Suprapubic skin (tissue), 4 donors: ENCODE results near the gene SFTPA1. TPM values are rescaled to one million over a fixed set of nuclear protein-coding genes. Genes with fewer than 3 reads are reported as not detected.
A peak's percentile ranks its signal among the peaks of the same experiment; 100 is the strongest.
"Not testable (repeated sequence)": the region's sequence is repeated elsewhere in the genome, so short reads cannot be mapped to it uniquely, and the experiment has no call there.

Experiments used
- DNase-seq, 2 donors: peaks; one replicate each; pipeline ENCODE4 v3.0.0-alpha.2; 2019; ENCODE audit warnings: low spot score in 2 of 2
- H3K27ac ChIP-seq: fragments of 200-600 bp; sonication (generic); one replicate; pipeline ENCODE4 v1.5.1; 2019
- H3K27me3 ChIP-seq: fragments of 200-600 bp; sonication (generic); one replicate; pipeline ENCODE4 v1.5.1; 2019
- H3K36me3 ChIP-seq: fragments of 200-600 bp; sonication (generic); one replicate; pipeline ENCODE4 v1.5.1; 2019
- H3K4me1 ChIP-seq: fragments of 200-600 bp; sonication (generic); one replicate; pipeline ENCODE4 v1.5.1; 2019
- H3K4me3 ChIP-seq: fragments of 200-600 bp; sonication (generic); one replicate; pipeline ENCODE4 v1.5.1; 2019; ENCODE audit warnings: mild to moderate bottlenecking
- H3K9me3 ChIP-seq: fragments of 200-600 bp; sonication (generic); one replicate; pipeline ENCODE4 v1.5.1; 2019
- EP300 ChIP-seq: sonication (generic); formaldehyde crosslinking; IDR thresholded peaks from one replicate; pipeline ENCODE4 v1.6.1; 2017; ENCODE audit warnings: antibody characterized with exemption
- POLR2A ChIP-seq, 2 donors: fragments of 450-650 bp; IDR thresholded peaks; one replicate each; pipeline ENCODE4 v1.6.1; 2017; ENCODE audit warnings: antibody characterized with exemption in 2 of 2, mild to moderate bottlenecking in 2 of 2, moderate library complexity in 2 of 2
- POLR2AphosphoS5 ChIP-seq, 3 donors: sonication (generic); formaldehyde crosslinking; IDR thresholded peaks; one replicate each; pipeline ENCODE4 v1.6.1; 2017; ENCODE audit warnings: antibody characterized with exemption in 3 of 3
- WGBS: methylation state at CpG from one replicate; pipeline ENCODE4 v1.1.5; 2018; 5-methylcytosine and 5-hydroxymethylcytosine counted together
- total RNA-seq, 4 donors: library from RNA; depleted of rRNA; stranded (reverse); fragments of >200 nt; gene quantifications; one replicate each; pipeline ENCODE4 v1.1.0, GENCODE V29; 2016
- TF ChIP-seq, protein P1 (sequence below), 2 donors: fragments of 200-600 bp in 1 of 2; fragments of 450-650 bp in 1 of 2; sonication (generic) in 1 of 2; IDR thresholded peaks; one replicate each; pipeline ENCODE4 v1.5.1; 2016 to 2019; ENCODE audit warnings: antibody characterized with exemption in 2 of 2, mild to moderate bottlenecking in 1 of 2, moderate library complexity in 1 of 2

SFTPA1 gene
- total RNA-seq, result not detected

- 97% methylated on average over 3 of the region's 4 CpGs for WGBS
- no peaks in the 10 kb centered on the region for H3K4me1 ChIP-seq
- no peak within 1 kb of the TSS for H3K4me3 ChIP-seq
- H3K36me3 ChIP-seq, result no peaks in the 10 kb centered on the region
- DNase-seq, result no peak
- no peak within 1 kb of the TSS for H3K27ac ChIP-seq
- no peaks in the 10 kb centered on the region for H3K9me3 ChIP-seq
- H3K27me3 ChIP-seq, result no peaks in the 10 kb centered on the region
- TF ChIP-seq EP300, result no peak
- no peak for TF ChIP-seq POLR2AphosphoS5 (IDR thresholded peaks at IDR 0.05)
- TF ChIP-seq, protein P1, sequence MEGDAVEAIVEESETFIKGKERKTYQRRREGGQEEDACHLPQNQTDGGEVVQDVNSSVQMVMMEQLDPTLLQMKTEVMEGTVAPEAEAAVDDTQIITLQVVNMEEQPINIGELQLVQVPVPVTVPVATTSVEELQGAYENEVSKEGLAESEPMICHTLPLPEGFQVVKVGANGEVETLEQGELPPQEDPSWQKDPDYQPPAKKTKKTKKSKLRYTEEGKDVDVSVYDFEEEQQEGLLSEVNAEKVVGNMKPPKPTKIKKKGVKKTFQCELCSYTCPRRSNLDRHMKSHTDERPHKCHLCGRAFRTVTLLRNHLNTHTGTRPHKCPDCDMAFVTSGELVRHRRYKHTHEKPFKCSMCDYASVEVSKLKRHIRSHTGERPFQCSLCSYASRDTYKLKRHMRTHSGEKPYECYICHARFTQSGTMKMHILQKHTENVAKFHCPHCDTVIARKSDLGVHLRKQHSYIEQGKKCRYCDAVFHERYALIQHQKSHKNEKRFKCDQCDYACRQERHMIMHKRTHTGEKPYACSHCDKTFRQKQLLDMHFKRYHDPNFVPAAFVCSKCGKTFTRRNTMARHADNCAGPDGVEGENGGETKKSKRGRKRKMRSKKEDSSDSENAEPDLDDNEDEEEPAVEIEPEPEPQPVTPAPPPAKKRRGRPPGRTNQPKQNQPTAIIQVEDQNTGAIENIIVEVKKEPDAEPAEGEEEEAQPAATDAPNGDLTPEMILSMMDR (IDR thresholded peaks at IDR 0.05), result no peak
- TF ChIP-seq POLR2A (IDR thresholded peaks at IDR 0.05), result no peak
These were observed at the start of gene SFTPA1 for GRCh38 chr10:79610601-79611191. Gene SFTPA1, plus strand, starts transcription at chr10:79610939. Its CDS starts 887 bp downstream, at chr10:79611826.

- Histone ChIP-seq H3K36me3 (no peaks in the 10 kb centered on the region), H3K27ac (no peak overlapping the region), H3K4me3 (no peak overlapping the region), H3K4me1 (no peaks in the 10 kb centered on the region), H3K9me3 (no peaks in the 10 kb centered on the region), H3K27me3 (peaks cover 5% of the 10 kb centered on the region)
- TF ChIP-seq EP300 (no peak), POLR2AphosphoS5 (IDR thresholded peaks at IDR 0.05) (no peak)
- DNase-seq, result no peak
- WGBS, result 85% methylated on average over 3 of the region's 3 CpGs
These were observed 49.5 kb upstream of the SFTPA1 start for GRCh38 chr10:79561257-79561656.

GRCh38 chr10:79562135-79562756 lies 48.5 kb upstream of the SFTPA1 start:
- no peaks in the 10 kb centered on the region for H3K9me3 ChIP-seq
- DNase-seq, result no peak
- H3K36me3 ChIP-seq, result no peaks in the 10 kb centered on the region
- TF ChIP-seq EP300 (no peak), POLR2AphosphoS5 (IDR thresholded peaks at IDR 0.05) (no peak), POLR2A (IDR thresholded peaks at IDR 0.05) (no peak)
- TF ChIP-seq, protein P1 (IDR thresholded peaks at IDR 0.05), result peak; percentile 50 to 82
- no peak overlapping the region for H3K27ac ChIP-seq
- peaks cover 5% of the 10 kb centered on the region for H3K27me3 ChIP-seq
- WGBS, result 18% methylated on average over 13 of the region's 17 CpGs
- H3K4me3 ChIP-seq, result no peak overlapping the region
- H3K4me1 ChIP-seq, result no peaks in the 10 kb centered on the region

- TF ChIP-seq EP300 (no peak), POLR2A (IDR thresholded peaks at IDR 0.05) (no peak), POLR2AphosphoS5 (IDR thresholded peaks at IDR 0.05) (no peak)
- TF ChIP-seq, protein P1 (IDR thresholded peaks at IDR 0.05), result no peak
- no peak overlapping the region for H3K27ac ChIP-seq
These were observed 47.3 kb upstream of the SFTPA1 start for GRCh38 chr10:79563426-79563825.

DNA sequence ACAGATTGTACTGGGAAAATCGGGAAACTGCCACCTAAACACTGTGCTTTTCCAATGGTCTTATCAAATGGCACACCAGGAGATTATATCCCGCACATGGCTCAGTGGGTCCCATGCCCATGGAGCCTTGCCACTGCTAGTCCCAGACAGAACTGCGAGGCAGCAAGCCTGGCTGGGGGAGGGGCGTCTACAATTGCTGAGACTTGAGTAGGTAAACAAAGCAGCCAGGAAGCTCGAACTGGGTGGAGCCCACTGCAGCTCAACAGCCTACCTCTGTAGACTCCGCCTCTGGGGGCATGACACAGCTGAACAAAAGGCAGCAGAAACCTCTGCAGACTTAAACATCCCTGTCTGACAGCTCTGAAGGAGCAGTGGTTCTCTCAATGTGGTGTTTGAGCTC lies 40.1 kb upstream of the SFTPA1 start:
- not testable (repeated sequence) for H3K27me3 ChIP-seq, H3K36me3 ChIP-seq, H3K4me1 ChIP-seq, H3K27ac ChIP-seq, DNase-seq, H3K9me3 ChIP-seq, H3K4me3 ChIP-seq
- WGBS, result 93% methylated on average over 6 of the region's 6 CpGs

More at GRCh38 chr10:79563426-79563825, 47.3 kb upstream of the SFTPA1 start:
- no peak overlapping the region for H3K4me3 ChIP-seq
- no peak for DNase-seq
- H3K9me3 ChIP-seq, result no peaks in the 10 kb centered on the region
- H3K4me1 ChIP-seq, result no peaks in the 10 kb centered on the region
- WGBS, result 77% methylated on average over 4 of the region's 4 CpGs
- H3K27me3 ChIP-seq, result peaks cover 5% of the 10 kb centered on the region
- H3K36me3 ChIP-seq, result no peaks in the 10 kb centered on the region

DNA sequence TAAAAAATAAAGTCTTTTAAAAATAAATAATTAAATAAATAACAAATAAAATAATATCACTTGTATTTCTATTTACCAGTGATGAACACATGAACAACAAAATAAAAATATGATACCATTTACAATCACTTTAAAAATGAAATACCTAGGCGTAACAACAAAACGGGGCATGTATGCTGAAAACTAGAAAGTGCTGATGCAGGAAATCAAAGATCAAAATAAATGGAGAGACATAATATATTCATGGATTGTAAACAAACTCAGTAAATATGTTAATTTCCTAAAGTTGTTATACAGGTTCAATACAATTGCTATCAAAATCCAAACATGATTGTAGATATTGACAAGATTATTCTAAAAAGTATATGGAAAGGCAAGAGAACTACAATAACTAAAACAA lies 31.4 kb upstream of the SFTPA1 start:
- Histone ChIP-seq H3K27ac (no peak overlapping the region), H3K4me1 (no peaks in the 10 kb centered on the region), H3K9me3 (no peaks in the 10 kb centered on the region), H3K27me3 (no peaks in the 10 kb centered on the region), H3K4me3 (no peak overlapping the region), H3K36me3 (no peaks in the 10 kb centered on the region)
- 95% methylated on average over 2 of the region's 2 CpGs for WGBS
- DNase-seq, result no peak
- TF ChIP-seq, protein P1 (IDR thresholded peaks at IDR 0.05), result no peak
- TF ChIP-seq POLR2AphosphoS5 (IDR thresholded peaks at IDR 0.05) (no peak), POLR2A (IDR thresholded peaks at IDR 0.05) (no peak), EP300 (no peak)
